GM21367 (cell line): Measurements from ENCODE around the gene ITGA2.
"Not testable (repeated sequence)": the region's sequence is repeated elsewhere in the genome, so short reads cannot be mapped to it uniquely, and the experiment has no call there.

Experiments
- ATAC-seq: cut with Tn5 transposase; IDR thresholded peaks from one replicate; pipeline ENCODE4 v1.9.1; 2021; ENCODE audit not compliant: unreplicated experiment

The ITGA2 gene

DNA sequence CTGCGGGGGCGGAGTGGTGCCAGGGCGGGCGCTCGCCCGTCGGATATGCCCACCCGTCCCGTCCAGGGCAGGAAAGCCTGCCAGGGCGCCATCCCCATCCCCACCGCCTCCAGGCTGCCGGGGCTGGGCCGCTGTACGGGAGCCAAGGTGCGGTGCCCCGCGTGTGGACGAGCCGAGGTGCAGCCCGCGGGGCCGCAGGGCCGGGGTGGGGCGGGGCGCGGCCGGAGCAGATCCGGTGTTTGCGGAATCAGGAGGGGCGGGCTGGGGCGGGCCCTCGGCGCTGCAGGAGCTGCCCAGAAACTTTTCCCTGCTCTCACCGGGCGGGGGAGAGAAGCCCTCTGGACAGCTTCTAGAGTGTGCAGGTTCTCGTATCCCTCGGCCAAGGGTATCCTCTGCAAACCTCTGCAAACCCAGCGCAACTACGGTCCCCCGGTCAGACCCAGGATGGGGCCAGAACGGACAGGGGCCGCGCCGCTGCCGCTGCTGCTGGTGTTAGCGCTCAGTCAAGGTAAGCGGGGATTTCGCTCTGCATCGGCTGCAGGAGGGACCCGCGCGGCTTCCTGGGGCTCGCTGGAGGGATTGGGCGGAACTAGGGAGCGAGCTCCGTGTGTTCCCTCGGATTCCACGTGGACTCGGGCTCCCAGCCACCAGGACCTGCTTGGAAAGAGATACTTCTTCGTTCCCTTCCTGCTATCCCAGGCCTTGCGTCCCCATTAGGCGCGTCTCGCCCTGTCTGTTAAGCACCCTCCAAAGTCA, at the start of gene ITGA2:
Gene ITGA2 (plus strand): TSS at position 328 of the 756 bp plus-strand sequence. CDS start 117 bp downstream, at position 445.
- peak; percentile 42 for ATAC-seq

DNA sequence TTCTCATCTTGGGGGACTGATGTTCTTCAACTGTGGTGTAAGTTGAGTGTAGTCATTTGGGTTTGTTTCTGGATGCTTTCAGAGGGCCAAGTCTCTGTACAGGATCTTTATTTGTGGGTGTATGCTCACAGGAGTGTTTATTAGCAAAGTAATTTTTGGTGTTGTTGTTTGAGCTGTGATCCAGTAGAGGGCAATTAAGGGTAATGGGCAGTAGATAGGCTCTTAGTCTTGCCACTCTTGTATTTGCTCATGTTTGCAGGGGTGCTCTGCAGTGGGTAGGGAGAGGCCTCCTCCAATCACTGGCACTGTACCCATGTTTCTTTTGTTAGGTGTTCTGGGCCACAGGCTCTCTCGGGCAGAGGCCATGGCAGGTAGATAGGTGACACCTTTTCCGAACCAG, 45.9 kb upstream of the ITGA2 start:
- peak; percentile 56 for ATAC-seq

DNA sequence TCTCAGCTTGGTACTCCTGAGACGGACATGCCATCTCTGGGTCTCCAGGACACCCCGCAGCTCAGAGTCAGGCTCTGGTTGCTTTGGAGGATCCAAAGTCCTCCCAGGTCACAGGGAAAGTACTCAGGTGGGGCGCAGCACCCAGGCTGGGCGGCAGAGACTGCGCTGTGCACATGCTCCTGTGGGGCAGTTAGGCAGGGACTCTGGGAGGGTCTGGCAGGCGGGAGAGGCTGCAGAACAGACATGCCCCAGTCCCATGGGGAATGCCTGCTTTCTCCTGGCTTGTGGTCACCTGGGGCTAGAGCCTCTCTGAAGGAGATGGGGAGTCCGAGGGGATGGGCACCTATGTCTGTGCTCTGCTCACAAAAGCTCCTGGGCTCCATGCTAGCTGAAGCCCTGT, 45.3 kb upstream of the ITGA2 start:
- no peak for ATAC-seq

GRCh38 chr5:52945040-52945439, 44.1 kb upstream of the ITGA2 start:
- ATAC-seq, result no peak

DNA sequence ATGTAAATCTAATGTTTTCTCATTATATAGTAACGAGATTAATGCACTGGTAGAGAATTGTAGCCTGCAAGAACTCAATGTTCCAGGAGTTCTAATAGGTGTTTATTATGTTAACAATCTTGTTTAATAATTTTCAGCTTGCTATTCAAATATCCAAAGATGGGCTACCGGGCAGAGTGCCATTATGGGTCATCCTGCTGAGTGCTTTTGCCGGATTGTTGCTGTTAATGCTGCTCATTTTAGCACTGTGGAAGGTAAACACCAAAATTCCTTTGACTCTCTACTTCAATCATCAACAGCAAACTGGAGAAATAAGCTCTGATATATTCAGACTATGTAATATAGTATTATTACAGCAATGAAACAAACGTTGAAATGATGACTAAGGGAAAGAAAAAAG, 41.9 kb upstream of the ITGA2 start:
- no peak for ATAC-seq

GRCh38 chr5:52947851-52948250, 41.3 kb upstream of the ITGA2 start:
- no peak for ATAC-seq

DNA sequence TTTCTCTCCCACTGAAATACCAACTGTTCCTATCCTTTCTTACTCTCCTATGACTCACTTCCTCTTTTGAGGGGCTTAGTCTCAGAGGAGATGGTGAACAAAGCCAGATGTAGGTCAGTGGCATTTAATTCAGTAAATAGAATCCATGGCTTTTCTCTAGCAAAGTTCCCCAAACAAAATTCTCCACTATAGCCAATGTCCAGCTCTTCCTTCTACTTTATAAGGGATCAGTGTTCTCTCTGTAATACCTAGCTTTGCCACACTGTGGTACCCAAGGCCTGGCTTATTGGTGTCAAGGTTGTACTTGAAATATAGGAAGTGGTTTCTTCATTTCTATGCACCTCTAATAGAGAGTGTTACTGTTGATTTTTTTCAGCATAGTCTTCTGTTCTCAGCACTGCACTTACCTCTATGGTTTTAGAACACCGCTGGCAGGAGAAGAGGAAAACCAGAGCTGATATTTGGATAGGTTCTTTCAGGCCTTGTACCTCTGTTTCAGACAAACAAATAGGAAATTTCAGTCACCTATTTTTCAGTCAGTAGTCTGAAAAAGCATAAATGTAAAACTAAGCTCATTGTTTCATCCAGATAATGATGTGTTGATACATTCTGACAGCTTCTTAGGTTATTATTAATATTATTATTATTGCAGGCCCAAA, 40.6 kb upstream of the ITGA2 start:
- ATAC-seq, result peak; percentile 99

DNA sequence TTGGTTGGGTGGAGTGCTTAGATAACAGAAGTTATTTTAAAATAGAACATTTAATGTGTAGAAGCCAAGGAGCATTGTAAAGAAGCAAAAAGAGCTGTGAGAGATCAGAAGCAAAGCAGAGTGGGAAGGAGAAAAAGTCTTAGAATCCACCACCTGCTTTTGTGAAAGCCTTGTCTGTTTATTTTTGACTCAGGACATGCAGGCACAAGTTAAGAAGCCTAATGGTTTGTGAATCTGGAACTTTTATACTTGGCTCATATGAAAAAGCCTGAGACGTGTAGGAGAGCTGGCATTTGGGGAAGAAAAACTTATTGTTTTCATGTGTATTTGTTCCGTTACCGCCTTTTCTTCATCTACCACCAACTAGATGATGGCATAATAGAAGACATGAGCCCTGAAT, 38.5 kb upstream of the ITGA2 start:
- no peak for ATAC-seq

GRCh38 chr5:52952483-52952882, 36.7 kb upstream of the ITGA2 start:
- no peak for ATAC-seq

GRCh38 chr5:52956014-52956413, 33.1 kb upstream of the ITGA2 start:
- ATAC-seq, result no peak

GRCh38 chr5:52956915-52957747, 32.0 kb upstream of the ITGA2 start:
- ATAC-seq, result no peak

DNA sequence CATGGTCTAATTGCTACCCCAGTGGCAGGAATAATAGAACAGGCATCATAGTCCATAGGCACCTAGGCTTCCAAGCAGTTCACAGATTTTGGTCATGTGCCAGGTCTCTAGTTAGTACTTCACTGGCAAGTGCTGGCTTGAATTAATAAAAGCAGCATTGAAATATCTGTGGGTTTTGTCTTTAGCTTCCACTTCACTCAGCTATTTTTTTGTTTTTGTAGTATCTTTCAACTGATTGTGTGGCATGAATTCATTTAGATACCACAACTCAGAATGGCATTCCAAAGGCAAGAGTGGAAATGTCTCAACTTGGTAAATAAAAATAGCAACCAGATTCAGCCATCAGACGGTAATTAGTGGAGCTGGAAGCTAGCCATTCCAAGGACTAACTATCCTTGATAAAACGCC, 27.9 kb upstream of the ITGA2 start:
- ATAC-seq, result no peak

DNA sequence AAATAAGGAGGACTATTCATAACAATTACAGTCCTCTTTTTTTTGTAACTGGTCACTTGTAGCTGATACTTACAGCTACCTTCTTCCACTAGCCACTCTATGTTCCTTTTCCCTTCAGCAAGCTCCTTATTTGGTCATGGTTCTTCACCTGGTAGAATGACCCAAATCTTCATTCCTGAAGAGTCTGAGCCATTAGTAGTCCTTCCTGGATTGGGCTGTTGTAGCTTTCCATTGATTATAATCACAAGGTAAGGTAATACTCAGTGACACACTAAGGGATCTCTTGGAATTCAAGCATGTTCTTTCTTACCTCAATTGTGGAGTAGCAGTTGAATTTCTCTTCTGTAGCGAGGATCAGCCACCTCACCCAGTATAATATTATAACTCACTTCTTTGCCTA, 25.5 kb upstream of the ITGA2 start:
- no peak for ATAC-seq

- no peak for ATAC-seq
These were observed 25.0 kb upstream of the ITGA2 start for GRCh38 chr5:52964138-52964537.

DNA sequence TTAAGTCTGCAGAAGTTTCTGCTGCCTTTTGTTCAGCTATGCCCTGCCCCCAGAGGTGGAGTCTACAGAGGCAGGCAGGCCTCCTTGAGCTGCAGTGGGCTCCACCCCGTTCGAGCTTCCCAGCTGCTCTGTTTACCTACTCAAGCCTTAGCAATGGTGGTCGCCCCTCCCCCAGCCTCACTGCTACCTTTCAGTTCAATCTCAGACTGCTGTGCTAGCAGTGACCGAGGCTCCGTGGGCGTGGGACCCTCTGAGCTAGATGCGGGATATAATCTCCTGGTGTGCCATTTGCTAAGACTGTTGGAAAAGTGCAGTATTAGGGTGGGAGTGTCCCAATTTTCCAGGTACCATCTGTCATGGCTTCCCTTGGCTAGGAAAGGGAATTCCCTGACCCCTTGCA, 13.0 kb upstream of the ITGA2 start:
- not testable (repeated sequence) for ATAC-seq

- ATAC-seq, result no peak
These were observed 11.8 kb upstream of the ITGA2 start for GRCh38 chr5:52977264-52977897.

GRCh38 chr5:52981507-52981906, 7.6 kb upstream of the ITGA2 start:
- no peak for ATAC-seq

DNA sequence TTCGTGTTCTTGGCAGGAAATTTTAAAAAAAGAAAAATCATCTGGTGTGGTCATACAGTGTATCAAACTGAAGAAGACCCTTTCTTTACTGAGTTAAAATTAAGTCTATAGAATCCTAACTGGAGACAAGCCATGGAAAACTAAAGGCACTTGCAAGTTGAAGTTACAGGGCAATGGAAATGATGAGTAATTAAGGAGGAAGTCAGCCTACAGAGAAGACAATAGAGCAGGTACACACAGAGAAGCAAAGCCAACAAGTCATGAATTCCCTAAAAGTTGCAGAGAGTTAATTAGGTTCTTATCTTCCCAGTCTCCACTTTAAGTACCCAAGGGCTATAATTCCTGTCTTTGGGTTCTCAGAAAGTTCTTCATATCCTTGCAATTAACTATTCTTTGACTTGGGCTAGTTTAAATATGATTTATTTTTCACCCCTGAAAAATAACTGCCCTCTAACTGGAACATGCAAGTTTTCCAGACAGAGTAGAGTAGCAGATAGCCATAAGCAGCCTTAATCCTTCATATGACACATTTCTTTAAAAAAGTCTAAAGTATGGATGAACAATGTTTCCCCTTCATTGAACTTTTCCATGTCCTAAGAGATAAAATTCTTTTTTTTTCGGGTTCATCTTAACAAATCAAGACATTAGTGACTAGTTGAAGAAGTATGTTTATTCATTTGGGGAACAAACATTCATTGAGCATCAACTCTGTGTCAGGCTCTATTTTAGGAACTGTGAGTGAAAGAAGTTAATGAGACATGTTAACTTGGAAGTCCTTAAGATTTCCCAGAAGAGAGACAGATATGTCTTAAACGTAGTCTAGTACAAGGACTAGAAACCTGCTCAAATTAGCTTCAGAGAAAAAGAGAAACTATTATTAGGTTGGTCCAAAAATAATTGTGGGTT, 5.2 kb upstream of the ITGA2 start:
- no peak for ATAC-seq

GRCh38 chr5:52985306-52985705, 3.8 kb upstream of the ITGA2 start:
- no peak for ATAC-seq

GRCh38 chr5:52987711-52988331, 1.3 kb upstream of the ITGA2 start:
- ATAC-seq, result no peak
